ENCODE measurements around the gene PDGFRB.

The PDGFRB gene

DNA sequence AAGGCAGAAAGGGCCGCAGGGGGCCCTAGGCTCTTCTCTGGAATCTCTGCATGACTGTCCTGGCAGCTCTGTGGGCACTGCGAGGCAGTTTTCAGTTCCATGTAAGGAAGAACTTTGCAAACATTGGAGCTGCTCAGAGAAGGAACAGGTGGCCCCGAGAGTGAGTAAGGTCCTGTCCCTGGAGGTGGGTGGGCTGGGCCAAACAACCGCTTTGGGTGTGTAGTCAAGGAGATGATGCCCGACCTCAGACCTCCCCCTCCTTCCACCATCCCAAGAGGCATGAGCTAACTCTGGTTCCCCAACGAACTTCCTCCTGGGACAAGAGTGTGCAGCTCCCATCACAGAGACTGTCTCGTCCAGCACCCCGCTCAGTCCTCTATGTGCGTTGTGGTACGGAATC is 89.8 kb downstream of the PDGFRB start:
- H3K36me3 ChIP-seq (ENCODE audit: control insufficient read depth in 5 of 5, insufficient read depth in 5 of 5, low read length in 5 of 5): peaks cover 0 to 28% (median 3%) of the 10 kb centered on the region in 5 donors
- no peaks in the 10 kb centered on the region for H3K9me3 ChIP-seq (ENCODE audit: control insufficient read depth in 5 of 5, low read length in 5 of 5)
- no peak overlapping the region for H3K9ac ChIP-seq (ENCODE audit: low read length in 5 of 5)
- peaks cover 0 to 69% (median 35%) of the 10 kb centered on the region in 5 donors for H3K4me1 ChIP-seq (ENCODE audit: control insufficient read depth in 5 of 5, insufficient read depth in 5 of 5, low read length in 5 of 5)
- no peak overlapping the region for H3K27ac ChIP-seq (ENCODE audit: low read depth, low read length)
- H3K27me3 ChIP-seq (ENCODE audit: control insufficient read depth in 5 of 5, insufficient read depth in 4 of 5, low read length in 5 of 5): peaks cover 0 to 7% (median 0%) of the 10 kb centered on the region in 5 donors
- no peak overlapping the region for H3K4me3 ChIP-seq (ENCODE audit: low read depth in 1 of 5, low read length in 5 of 5)

DNA sequence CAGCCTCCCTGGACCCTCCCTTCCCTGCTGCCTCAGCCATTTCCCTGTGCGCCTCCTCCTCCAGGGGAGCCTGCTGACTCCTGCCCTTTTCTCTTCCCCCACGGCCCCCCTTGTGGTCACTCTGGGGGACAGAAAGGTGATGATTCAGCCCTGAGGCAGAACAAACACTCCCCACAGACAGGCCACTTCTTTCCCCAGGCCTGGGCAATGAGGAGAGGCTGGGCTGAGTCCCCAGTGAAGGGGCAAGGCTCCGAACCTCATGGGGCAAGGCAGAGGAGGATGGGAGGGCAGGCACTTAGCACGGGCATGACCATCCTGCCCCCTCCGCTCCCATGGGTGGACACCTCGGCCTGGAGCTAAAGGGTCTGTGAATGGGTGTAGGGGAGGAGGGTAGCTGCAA is 90.3 kb downstream of the PDGFRB start:
- Histone ChIP-seq H3K36me3 (ENCODE audit: control insufficient read depth in 5 of 5, insufficient read depth in 5 of 5, low read length in 5 of 5) (peaks cover 0 to 30% (median 3%) of the 10 kb centered on the region in 5 donors), H3K27ac (ENCODE audit: low read depth, low read length) (no peak overlapping the region), H3K9ac (ENCODE audit: low read length in 5 of 5) (no peak overlapping the region), H3K27me3 (ENCODE audit: control insufficient read depth in 5 of 5, insufficient read depth in 4 of 5, low read length in 5 of 5) (peaks cover 0 to 7% (median 0%) of the 10 kb centered on the region in 5 donors), H3K9me3 (ENCODE audit: control insufficient read depth in 5 of 5, low read length in 5 of 5) (no peaks in the 10 kb centered on the region), H3K4me3 (ENCODE audit: low read depth in 1 of 5, low read length in 5 of 5) (no peak overlapping the region), H3K4me1 (ENCODE audit: control insufficient read depth in 5 of 5, insufficient read depth in 5 of 5, low read length in 5 of 5) (peaks cover 0 to 69% (median 35%) of the 10 kb centered on the region in 5 donors)

DNA sequence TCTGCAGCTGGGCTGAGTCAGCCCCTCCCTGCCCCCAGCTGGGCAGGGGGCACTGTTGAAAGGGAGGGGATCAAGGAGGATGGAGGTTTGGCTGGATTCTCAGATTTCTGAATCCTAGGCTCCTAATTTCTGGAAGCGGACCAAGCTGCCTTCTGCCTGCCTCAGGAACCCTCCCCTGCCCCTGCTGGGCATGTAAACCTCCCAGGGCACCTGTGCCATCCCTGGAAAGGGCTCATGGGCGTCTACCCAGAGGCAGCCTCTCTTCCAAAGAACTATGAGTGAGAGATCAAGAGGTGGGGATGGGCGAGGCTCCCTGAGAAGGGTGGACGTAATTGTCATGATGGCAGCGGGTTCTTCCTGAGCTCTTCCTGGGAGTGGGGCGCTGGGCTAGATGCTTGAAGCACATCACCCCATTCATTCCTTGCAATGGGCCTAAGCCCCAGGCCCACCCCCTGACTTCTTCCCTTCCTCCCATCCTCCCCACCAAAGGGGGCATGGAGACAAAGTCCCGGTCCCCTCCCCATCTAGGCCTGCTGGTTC is 90.9 kb downstream of the PDGFRB start:
- Histone ChIP-seq H3K4me3 (ENCODE audit: low read depth in 1 of 5, low read length in 5 of 5) (no peak overlapping the region), H3K4me1 (ENCODE audit: control insufficient read depth in 5 of 5, insufficient read depth in 5 of 5, low read length in 5 of 5) (peaks cover 0 to 69% (median 35%) of the 10 kb centered on the region in 5 donors), H3K9ac (ENCODE audit: low read length in 5 of 5) (no peak overlapping the region), H3K27ac (ENCODE audit: low read depth, low read length) (no peak overlapping the region), H3K36me3 (ENCODE audit: control insufficient read depth in 5 of 5, insufficient read depth in 5 of 5, low read length in 5 of 5) (peaks cover 0 to 27% (median under 1%) of the 10 kb centered on the region in 5 donors), H3K9me3 (ENCODE audit: control insufficient read depth in 5 of 5, low read length in 5 of 5) (no peaks in the 10 kb centered on the region), H3K27me3 (ENCODE audit: control insufficient read depth in 5 of 5, insufficient read depth in 4 of 5, low read length in 5 of 5) (peaks cover 0 to 7% (median 0%) of the 10 kb centered on the region in 5 donors)
